Smooth muscle cell (in vitro differentiated cells): Measurements from ENCODE around the gene EFNA5. TPM values are rescaled to one million over a fixed set of nuclear protein-coding genes. Genes with fewer than 3 reads are reported as not detected.
"Not testable (repeated sequence)": the region's sequence is repeated elsewhere in the genome, so short reads cannot be mapped to it uniquely, and the experiment has no call there.

Experiments
- DNase-seq: peaks from one replicate; lab custom pipeline; 2025; ENCODE audit not compliant: unreplicated experiment; lab: John Stamatoyannopoulos, UW
- H2AFZ ChIP-seq: fragments of 200-600 bp; sonication (generic); 2 replicates; pipeline ENCODE4 v1.6.0; 2016; ENCODE audit warnings: antibody characterized with exemption, low read depth, mild to moderate bottlenecking
- H3F3A ChIP-seq: fragments of 200-600 bp; sonication (generic); 2 replicates; pipeline ENCODE4 v1.6.0; 2017; ENCODE audit warnings: antibody characterized with exemption, low read depth
- H3K27ac ChIP-seq: fragments of 200-600 bp; sonication (generic); 2 replicates; pipeline ENCODE4 v1.5.1; 2016; ENCODE audit warnings: low read depth, mild to moderate bottlenecking
- H3K27me3 ChIP-seq: fragments of 200-600 bp; sonication (generic); 2 replicates; pipeline ENCODE4 v1.6.1; 2016; ENCODE audit warnings: low read depth, mild to moderate bottlenecking
- H3K36me3 ChIP-seq: fragments of 200-600 bp; sonication (generic); 2 replicates; pipeline ENCODE4 v1.5.1; 2016; ENCODE audit warnings: low read depth
- H3K4me1 ChIP-seq: fragments of 200-600 bp; sonication (generic); 2 replicates; pipeline ENCODE4 v1.5.1; 2016; ENCODE audit warnings: low read depth
- H3K4me2 ChIP-seq: fragments of 200-600 bp; sonication (generic); 2 replicates; pipeline ENCODE4 v1.6.0; 2016; ENCODE audit warnings: mild to moderate bottlenecking
- H3K4me3 ChIP-seq: fragments of 200-600 bp; sonication (generic); 2 replicates; pipeline ENCODE4 v1.5.1; 2016; ENCODE audit warnings: mild to moderate bottlenecking
- H3K79me2 ChIP-seq: fragments of 200-600 bp; sonication (generic); 2 replicates; pipeline ENCODE4 v1.6.0; 2016; ENCODE audit warnings: low read depth, mild to moderate bottlenecking
- H3K9ac ChIP-seq: fragments of 200-600 bp; sonication (generic); 2 replicates; pipeline ENCODE4 v1.6.0; 2016; ENCODE audit warnings: low read depth
- H3K9me3 ChIP-seq: fragments of 200-600 bp; sonication (generic); replicated peaks from 2 replicates; pipeline ENCODE4 v1.5.1; 2016; ENCODE audit warnings: low read depth
- H4K20me1 ChIP-seq: fragments of 200-600 bp; sonication (generic); 2 replicates; pipeline ENCODE4 v1.6.0; 2016; ENCODE audit warnings: low read depth
- WGBS: methylation state at CpG from one replicate; pipeline ENCODE4 v1.1.7; 2016; ENCODE audit warnings: low lambda C conversion rate; 5-methylcytosine and 5-hydroxymethylcytosine counted together
- polyA plus RNA-seq: library from polyadenylated mRNA; unstranded; fragments of >200 nt; fragmentation: Nextera tagmentation; extraction: Ambion mirVana; gene quantifications from 2 replicates; pipeline ENCODE4 v1.2.1, GENCODE V29; 2016
- total RNA-seq: library from RNA; depleted of rRNA; stranded (reverse); fragments of >200 nt; gene quantifications from 2 replicates; pipeline ENCODE4 v1.2.3, GENCODE V29; 2014
- TF ChIP-seq, protein P1 (sequence below): fragments of 200-600 bp; sonication (generic); IDR thresholded peaks from 2 replicates; pipeline ENCODE4 v1.5.1; 2017; ENCODE audit warnings: borderline replicate concordance, mild to moderate bottlenecking, antibody characterized with exemption; ENCODE audit not compliant: insufficient read depth, poor library complexity, severe bottlenecking

EFNA5 gene
- total and polyA plus RNA-seq, 2 experiments from 2014 or later: 0.32 to 8.8 TPM

DNA sequence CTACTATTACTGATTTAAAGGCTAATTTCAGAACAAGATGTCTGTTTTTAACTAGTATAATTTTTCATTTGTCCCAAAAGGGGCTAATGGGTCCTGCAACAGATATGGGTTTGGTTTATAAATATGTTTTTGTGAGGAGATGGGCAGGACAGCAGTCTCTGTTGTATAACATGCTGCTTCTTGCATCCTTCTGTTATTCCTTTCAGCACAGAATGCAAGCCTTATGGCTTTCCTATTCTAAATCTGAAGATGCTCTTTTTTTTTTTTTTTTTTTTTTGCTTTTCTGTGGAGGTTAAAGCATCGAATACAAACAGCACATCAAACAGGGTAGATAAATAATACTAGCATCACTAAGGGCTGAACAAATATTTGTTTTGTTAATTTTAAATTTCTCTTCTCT, 235.7 kb downstream of the EFNA5 start:
- Histone ChIP-seq H3K4me3 (no peak overlapping the region), H3K27me3 (no peaks in the 10 kb centered on the region), H3K4me2 (no peak overlapping the region), H3K79me2 (no peaks in the 10 kb centered on the region), H4K20me1 (no peaks in the 10 kb centered on the region), H3K27ac (no peak overlapping the region), H3F3A (no peaks in the 10 kb centered on the region), H3K36me3 (no peaks in the 10 kb centered on the region), H3K9ac (no peak overlapping the region), H3K9me3 (no peaks in the 10 kb centered on the region), H2AFZ (no peak overlapping the region), H3K4me1 (peaks cover 10% of the 10 kb centered on the region)
- DNase-seq: no peak
- TF ChIP-seq, protein P1, sequence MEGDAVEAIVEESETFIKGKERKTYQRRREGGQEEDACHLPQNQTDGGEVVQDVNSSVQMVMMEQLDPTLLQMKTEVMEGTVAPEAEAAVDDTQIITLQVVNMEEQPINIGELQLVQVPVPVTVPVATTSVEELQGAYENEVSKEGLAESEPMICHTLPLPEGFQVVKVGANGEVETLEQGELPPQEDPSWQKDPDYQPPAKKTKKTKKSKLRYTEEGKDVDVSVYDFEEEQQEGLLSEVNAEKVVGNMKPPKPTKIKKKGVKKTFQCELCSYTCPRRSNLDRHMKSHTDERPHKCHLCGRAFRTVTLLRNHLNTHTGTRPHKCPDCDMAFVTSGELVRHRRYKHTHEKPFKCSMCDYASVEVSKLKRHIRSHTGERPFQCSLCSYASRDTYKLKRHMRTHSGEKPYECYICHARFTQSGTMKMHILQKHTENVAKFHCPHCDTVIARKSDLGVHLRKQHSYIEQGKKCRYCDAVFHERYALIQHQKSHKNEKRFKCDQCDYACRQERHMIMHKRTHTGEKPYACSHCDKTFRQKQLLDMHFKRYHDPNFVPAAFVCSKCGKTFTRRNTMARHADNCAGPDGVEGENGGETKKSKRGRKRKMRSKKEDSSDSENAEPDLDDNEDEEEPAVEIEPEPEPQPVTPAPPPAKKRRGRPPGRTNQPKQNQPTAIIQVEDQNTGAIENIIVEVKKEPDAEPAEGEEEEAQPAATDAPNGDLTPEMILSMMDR: no peak
- WGBS: 100% methylated on average over 1 of the region's 1 CpG

DNA sequence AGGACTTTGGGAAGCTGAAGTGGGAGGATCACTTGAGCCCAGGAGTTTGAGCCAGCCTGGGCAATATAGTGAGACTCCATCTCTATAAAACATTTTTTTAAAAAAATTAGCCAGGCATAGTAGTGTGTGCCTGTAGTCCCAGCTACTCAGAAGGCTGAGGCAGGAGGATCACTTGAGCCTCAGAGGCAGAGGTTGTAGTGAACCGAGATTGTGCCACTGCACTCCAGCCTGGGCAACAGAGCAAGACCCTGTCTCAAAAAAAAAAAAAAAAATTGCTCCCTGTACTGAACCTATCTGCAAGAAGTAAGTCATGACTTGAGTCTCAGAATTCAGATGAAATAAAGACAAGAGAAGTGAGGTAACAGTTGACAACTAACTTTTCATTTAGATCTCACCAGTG, 237.1 kb downstream of the EFNA5 start:
- not testable (repeated sequence) for H3K4me3 ChIP-seq, H3K4me2 ChIP-seq, DNase-seq, H3F3A ChIP-seq, H3K27ac ChIP-seq, H3K9me3 ChIP-seq, H3K36me3 ChIP-seq, H3K79me2 ChIP-seq, H4K20me1 ChIP-seq, H2AFZ ChIP-seq, H3K9ac ChIP-seq, H3K27me3 ChIP-seq
- H3K4me1 ChIP-seq: peaks cover 12% of the 10 kb centered on the region
- 93% methylated on average over 1 of the region's 1 CpG for WGBS

GRCh38 chr5:107431998-107432397, 238.7 kb downstream of the EFNA5 start:
- Histone ChIP-seq H3K4me3 (no peak overlapping the region), H3K4me1 (peaks cover 9% of the 10 kb centered on the region), H3K4me2 (no peak overlapping the region), H3K79me2 (no peaks in the 10 kb centered on the region), H3K27ac (no peak overlapping the region), H3K36me3 (no peaks in the 10 kb centered on the region), H3K9ac (no peak overlapping the region), H4K20me1 (no peaks in the 10 kb centered on the region), H3K27me3 (no peaks in the 10 kb centered on the region), H3K9me3 (no peaks in the 10 kb centered on the region), H2AFZ (no peak overlapping the region), H3F3A (peaks cover 8% of the 10 kb centered on the region)
- no peak for DNase-seq
- TF ChIP-seq, protein P1: no peak
- WGBS: 83% methylated on average over 1 of the region's 1 CpG

GRCh38 chr5:107431536-107431935, 239.2 kb downstream of the EFNA5 start:
- TF ChIP-seq, protein P1: no peak
- Histone ChIP-seq H3K27ac (no peak overlapping the region), H3K36me3 (no peaks in the 10 kb centered on the region), H3K4me3 (no peak overlapping the region), H3K79me2 (no peaks in the 10 kb centered on the region), H3K4me2 (no peak overlapping the region), H2AFZ (no peak overlapping the region), H3F3A (peaks cover 8% of the 10 kb centered on the region), H3K9ac (no peak overlapping the region), H3K27me3 (no peaks in the 10 kb centered on the region), H3K9me3 (no peaks in the 10 kb centered on the region), H4K20me1 (no peaks in the 10 kb centered on the region), H3K4me1 (peaks cover 6% of the 10 kb centered on the region)
- 91% methylated on average over 4 of the region's 4 CpGs for WGBS
- DNase-seq: no peak
